DOHH2 (cell line): Measurements from ENCODE around the gene DMD.

Experiments used
- EZH2phosphoT487 ChIP-seq: fragments of 200-600 bp; sonication (generic); IDR thresholded peaks from 2 replicates; pipeline ENCODE4 v1.6.1; 2017; ENCODE audit warnings: borderline replicate concordance, mild to moderate bottlenecking, antibody characterized with exemption, low read length, moderate library complexity, mixed read lengths
- TF ChIP-seq, protein P1 (sequence below): fragments of 200-600 bp; sonication (generic); IDR thresholded peaks from one replicate; pipeline ENCODE4 v1.5.1; 2014; ENCODE audit warnings: antibody characterized with exemption, mild to moderate bottlenecking, low read depth, low read length; ENCODE audit not compliant: poor library complexity, severe bottlenecking

GRCh38 chrX:31542566-31542965, 1668.8 kb downstream of the DMD start:
- TF ChIP-seq, protein P1, sequence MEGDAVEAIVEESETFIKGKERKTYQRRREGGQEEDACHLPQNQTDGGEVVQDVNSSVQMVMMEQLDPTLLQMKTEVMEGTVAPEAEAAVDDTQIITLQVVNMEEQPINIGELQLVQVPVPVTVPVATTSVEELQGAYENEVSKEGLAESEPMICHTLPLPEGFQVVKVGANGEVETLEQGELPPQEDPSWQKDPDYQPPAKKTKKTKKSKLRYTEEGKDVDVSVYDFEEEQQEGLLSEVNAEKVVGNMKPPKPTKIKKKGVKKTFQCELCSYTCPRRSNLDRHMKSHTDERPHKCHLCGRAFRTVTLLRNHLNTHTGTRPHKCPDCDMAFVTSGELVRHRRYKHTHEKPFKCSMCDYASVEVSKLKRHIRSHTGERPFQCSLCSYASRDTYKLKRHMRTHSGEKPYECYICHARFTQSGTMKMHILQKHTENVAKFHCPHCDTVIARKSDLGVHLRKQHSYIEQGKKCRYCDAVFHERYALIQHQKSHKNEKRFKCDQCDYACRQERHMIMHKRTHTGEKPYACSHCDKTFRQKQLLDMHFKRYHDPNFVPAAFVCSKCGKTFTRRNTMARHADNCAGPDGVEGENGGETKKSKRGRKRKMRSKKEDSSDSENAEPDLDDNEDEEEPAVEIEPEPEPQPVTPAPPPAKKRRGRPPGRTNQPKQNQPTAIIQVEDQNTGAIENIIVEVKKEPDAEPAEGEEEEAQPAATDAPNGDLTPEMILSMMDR = no peak
- no peak for TF ChIP-seq EZH2phosphoT487
